Activated naive CD4-positive, alpha-beta T cell treated with anti-CD3 and anti-CD28 coated beads for 36 hours (primary cell): ENCODE results near the gene CARS2. TPM values are rescaled to one million over a fixed set of nuclear protein-coding genes. Genes with fewer than 3 reads are reported as not detected.

Experiments used
- CTCF ChIA-PET: fragments of 350-600 bp; sonication (Branson Sonifier 250); formaldehyde crosslinking; loops from one replicate; lab custom pipeline; 2021; ENCODE audit warnings: antibody characterized with exemption; lab: Charles Lee
- DNase-seq: peaks from one replicate; pipeline ENCODE4 v3.0.0-alpha.2; 2020
- H3K27ac Mint-ChIP-seq: one replicate; pipeline ENCODE4 v1.8.0; 2021; ENCODE audit warnings: mild to moderate bottlenecking, mixed read lengths
- H3K27me3 Mint-ChIP-seq: one replicate; pipeline ENCODE4 v1.8.0; 2021; ENCODE audit warnings: low read depth, mixed read lengths
- H3K36me3 Mint-ChIP-seq: one replicate; pipeline ENCODE4 v1.8.0; 2021; ENCODE audit warnings: low read depth, mixed read lengths
- H3K4me1 Mint-ChIP-seq: one replicate; pipeline ENCODE4 v1.8.0; 2021; ENCODE audit warnings: low read depth, mixed read lengths
- H3K4me3 Mint-ChIP-seq: one replicate; pipeline ENCODE4 v1.8.0; 2021; ENCODE audit warnings: mild to moderate bottlenecking, moderate library complexity, mixed read lengths
- H3K9me3 Mint-ChIP-seq: one replicate; pipeline ENCODE4 v1.8.0; 2021; ENCODE audit warnings: mixed read lengths
- intact Hi-C: fragments of 100-400 bp; cut with micrococcal nuclease; formaldehyde crosslinking; loops from one replicate; pipeline ENCODE4 v1.15.1; 2023
- total RNA-seq, 2 experiments: library from RNA; stranded (reverse); gene quantifications; one replicate each; pipeline ENCODE4 v1.2.3, GENCODE V29; 2021

The CARS2 gene
- total RNA-seq, 2 experiments from 2014 or later: 42.4 to 44.2 TPM

DNA sequence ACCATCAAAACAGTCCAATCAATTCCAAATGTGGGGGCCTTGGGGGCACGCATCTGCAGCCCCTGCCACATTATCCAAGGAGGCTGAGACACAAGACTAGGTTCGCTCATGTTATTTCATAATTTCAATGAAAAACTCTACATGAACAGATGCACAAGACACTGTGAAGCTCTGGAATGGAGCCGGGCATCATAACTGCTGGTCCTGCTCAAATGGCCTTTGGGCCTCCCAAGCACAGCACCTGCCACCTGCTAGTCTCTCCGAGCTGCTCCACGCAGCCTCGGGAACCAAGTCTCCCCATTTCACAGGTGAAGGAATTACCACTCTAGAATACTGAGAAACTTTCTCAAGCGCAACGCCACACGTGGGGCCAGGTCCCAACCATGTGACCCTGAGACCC lies 16.9 kb downstream of the CARS2 start:
- Mint-ChIP-seq H3K27ac (no peak overlapping the region), H3K4me3 (no peak overlapping the region), H3K9me3 (no peaks in the 10 kb centered on the region), H3K27me3 (no peaks in the 10 kb centered on the region), H3K36me3 (peaks cover 23% of the 10 kb centered on the region), H3K4me1 (no peaks in the 10 kb centered on the region)
- CTCF ChIA-PET: no interaction called here
- intact Hi-C loops: no loop called here
- DNase-seq: no peak

DNA sequence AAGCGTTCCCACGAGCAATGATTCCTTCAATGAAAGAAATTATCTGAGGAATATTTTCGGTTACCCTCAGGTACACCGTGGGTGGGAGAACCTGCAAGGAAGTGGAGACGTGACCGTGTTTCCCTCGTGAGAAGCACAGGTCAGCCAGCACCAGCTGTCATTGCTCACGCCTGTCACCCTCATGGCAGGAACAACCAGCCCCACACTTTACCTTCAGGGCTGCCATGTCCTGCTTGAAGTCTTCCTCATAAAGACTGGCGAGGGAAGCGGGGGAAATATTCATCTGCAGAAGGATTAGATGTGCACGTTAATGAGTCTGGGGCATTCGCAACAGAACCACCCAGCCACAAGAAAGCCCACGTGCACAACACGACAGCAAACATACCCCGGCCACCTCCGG lies 18.2 kb downstream of the CARS2 start:
- no peak for DNase-seq
- CTCF ChIA-PET: interaction anchor here (0.7 kb wide), 1 partner anchor 18 kb away, joined by 5 read pairs; no protein-coding TSS in a partner anchor
- Mint-ChIP-seq H3K27ac (no peak overlapping the region), H3K9me3 (no peaks in the 10 kb centered on the region), H3K27me3 (no peaks in the 10 kb centered on the region), H3K4me1 (no peaks in the 10 kb centered on the region), H3K4me3 (no peak overlapping the region), H3K36me3 (peaks cover 19% of the 10 kb centered on the region)
- intact Hi-C loops: no loop called here

DNA sequence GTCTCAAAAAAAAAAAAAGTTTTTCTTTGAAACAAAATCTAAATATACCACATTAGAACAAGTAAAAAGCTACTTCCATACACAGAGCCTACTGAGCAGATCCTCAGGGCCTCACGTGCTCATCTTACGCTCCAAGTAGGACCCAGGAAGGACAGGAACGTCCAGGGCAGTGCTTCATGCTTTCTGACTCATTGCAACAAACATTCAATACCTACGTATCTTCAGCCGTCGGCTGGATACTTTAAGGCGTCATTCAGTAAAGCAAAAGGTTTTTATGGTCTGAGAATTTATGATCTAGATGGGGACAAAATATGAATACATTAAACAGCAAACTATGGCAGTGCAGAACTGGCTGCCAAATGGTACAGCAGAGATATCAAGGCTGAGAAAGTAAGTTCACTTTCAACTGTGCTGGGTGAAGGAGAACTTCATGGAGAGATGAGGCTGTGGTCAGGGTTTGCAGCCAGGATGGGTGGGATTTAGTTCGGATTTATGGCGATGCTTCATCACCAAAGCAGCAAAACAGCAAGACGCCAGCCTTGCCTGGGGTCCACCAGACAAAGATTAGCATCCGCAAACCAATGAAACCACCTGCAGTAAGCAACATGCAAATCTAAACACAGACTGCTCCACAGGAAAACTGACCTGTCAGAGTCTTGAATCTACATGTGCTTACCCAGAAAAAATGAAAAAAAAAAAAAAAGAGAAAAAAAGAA lies 20.5 kb downstream of the CARS2 start:
- Mint-ChIP-seq H3K36me3 (peaks cover 25% of the 10 kb centered on the region), H3K4me1 (no peaks in the 10 kb centered on the region), H3K4me3 (no peak overlapping the region), H3K27me3 (no peaks in the 10 kb centered on the region), H3K9me3 (no peaks in the 10 kb centered on the region), H3K27ac (no peak overlapping the region)
- DNase-seq: no peak
- CTCF ChIA-PET: interaction anchor here (0.6 kb wide), 1 partner anchor 843 kb away, joined by 3 read pairs; no protein-coding TSS in a partner anchor
- intact Hi-C loops: no loop called here

DNA sequence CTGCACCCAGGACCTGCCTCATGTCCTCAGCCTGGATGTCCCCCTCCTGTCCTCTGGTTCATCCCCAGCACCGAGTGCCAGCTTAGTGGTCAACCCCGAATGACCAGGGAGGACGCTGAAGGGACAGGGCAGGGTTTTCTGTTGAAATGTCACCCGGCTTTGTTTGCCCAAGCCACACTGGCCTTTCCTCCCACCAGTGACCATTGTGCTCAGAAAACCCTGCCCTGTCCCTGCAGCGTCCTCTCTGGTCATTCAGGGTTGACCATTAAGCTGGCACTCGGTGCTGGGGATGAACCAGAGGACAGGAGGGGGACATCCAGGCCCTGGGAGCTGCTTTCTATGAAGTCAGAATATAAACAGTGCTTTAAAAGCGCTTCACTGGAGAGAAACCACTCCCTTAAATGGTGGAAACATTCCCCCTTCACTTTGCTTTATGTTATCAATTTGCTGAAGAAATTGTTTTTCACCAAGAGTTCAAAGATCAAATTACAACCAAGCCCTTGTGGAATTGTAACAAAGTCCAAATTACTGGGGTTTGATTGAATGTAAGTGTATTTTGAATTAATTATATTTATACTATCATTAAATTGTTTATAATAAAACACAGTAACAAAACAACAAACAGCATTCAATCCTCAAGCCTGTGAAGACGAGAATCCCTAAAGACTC lies 21.4 kb downstream of the CARS2 start:
- Mint-ChIP-seq H3K4me1 (no peaks in the 10 kb centered on the region), H3K9me3 (no peaks in the 10 kb centered on the region), H3K4me3 (no peak overlapping the region), H3K36me3 (peaks cover 27% of the 10 kb centered on the region), H3K27ac (no peak overlapping the region), H3K27me3 (no peaks in the 10 kb centered on the region)
- CTCF ChIA-PET: interaction anchor here (1.1 kb wide), 1 partner anchor 32 kb away, joined by 4 read pairs; no protein-coding TSS in a partner anchor
- intact Hi-C loops: no loop called here
- DNase-seq: no peak

DNA sequence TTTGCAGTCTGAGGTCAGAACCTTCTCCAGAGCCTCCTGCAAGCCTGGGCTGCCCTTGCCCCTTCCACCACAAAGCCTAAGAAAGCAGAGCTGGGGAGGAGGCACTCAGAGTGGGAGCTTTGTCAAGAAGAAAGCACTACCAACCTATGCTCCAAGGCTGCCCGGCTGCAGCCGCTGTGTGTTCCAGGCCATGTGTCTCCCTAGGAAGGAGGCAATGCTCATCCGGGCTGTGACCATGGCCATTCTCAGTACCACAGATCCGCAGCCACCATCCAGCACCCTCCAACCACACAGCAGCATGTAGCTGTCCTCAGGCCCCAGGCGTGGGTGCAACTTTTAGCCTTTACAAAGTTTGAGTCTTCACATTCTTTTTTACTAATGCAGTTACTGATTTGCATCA lies 22.0 kb downstream of the CARS2 start:
- intact Hi-C loops: loop anchor here (1.0 kb wide), 2 partner anchors 32 to 135 kb away; no protein-coding TSS in a partner anchor
- Mint-ChIP-seq H3K27ac (no peak overlapping the region), H3K36me3 (peaks cover 32% of the 10 kb centered on the region)

DNA sequence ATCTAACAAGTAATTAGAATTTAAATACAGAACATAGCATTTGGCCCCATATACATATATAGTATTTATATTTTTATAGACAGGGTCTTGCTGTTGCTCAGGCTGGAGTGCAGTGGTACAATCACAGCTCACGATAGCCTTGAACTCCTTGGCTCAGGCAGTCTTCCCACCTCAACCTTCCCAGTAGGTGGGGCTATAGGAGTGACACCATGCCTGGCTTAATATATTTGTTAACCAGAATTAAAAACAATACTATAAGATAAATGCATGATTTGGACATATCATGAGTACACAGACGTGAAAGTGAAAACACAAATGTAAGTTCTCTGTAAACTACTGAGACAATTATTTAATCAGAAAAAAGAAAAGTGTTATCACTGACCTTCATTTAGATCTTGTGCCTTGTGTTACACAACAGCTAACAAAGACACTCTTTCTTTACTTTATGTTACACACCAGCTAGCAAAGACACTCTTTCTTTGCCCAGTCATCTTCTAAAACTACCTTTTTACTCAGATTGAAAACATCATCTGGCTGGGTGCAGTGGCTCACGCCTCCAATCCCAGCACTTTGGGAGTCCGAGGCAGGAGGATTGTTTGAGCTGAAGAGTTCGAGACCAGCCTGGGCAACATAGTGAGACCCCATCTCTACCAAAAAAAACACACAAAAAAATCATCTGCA lies 22.6 kb downstream of the CARS2 start:
- Mint-ChIP-seq H3K9me3 (no peaks in the 10 kb centered on the region), H3K27ac (no peak overlapping the region), H3K27me3 (no peaks in the 10 kb centered on the region), H3K4me1 (no peaks in the 10 kb centered on the region), H3K36me3 (peaks cover 36% of the 10 kb centered on the region), H3K4me3 (no peak overlapping the region)
- intact Hi-C loops: loop anchor here (1.0 kb wide), 2 partner anchors 33 to 136 kb away; no protein-coding TSS in a partner anchor
- DNase-seq: peak; percentile 49
- CTCF ChIA-PET: interaction anchor here (0.7 to 3.4 kb wide), 6 partner anchors 20 to 137 kb away, joined by 3 to 15 read pairs (median 4); no protein-coding TSS in a partner anchor

More for the DNA sequence above, 22.0 kb downstream of the CARS2 start:
- Mint-ChIP-seq H3K27me3 (no peaks in the 10 kb centered on the region), H3K9me3 (no peaks in the 10 kb centered on the region), H3K4me1 (no peaks in the 10 kb centered on the region), H3K4me3 (no peak overlapping the region)
- CTCF ChIA-PET: interaction anchor here (1.1 to 3.4 kb wide), 4 partner anchors 33 to 136 kb away, joined by 4 to 15 read pairs (median 5); no protein-coding TSS in a partner anchor
- DNase-seq: no peak

DNA sequence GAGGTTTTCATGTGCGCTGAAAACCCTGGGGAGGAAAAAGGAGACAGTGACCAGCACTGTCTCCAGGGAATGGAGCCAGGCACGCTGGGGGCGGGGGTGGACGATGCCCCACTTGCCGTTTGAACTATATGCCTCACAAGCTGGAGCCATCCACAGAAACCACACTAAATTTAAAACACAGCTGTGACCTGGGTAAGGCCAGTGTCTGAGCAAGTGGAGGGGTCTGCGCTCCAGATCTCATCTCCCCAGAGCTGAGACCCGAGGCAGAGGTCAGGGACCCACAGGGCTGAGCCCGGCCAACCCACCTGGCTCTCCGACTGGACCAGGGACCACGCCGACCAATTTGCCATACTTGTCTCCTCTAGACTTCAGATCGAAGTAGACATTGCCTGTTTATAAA lies 23.2 kb downstream of the CARS2 start:
- H3K36me3 Mint-ChIP-seq: peaks cover 39% of the 10 kb centered on the region

DNA sequence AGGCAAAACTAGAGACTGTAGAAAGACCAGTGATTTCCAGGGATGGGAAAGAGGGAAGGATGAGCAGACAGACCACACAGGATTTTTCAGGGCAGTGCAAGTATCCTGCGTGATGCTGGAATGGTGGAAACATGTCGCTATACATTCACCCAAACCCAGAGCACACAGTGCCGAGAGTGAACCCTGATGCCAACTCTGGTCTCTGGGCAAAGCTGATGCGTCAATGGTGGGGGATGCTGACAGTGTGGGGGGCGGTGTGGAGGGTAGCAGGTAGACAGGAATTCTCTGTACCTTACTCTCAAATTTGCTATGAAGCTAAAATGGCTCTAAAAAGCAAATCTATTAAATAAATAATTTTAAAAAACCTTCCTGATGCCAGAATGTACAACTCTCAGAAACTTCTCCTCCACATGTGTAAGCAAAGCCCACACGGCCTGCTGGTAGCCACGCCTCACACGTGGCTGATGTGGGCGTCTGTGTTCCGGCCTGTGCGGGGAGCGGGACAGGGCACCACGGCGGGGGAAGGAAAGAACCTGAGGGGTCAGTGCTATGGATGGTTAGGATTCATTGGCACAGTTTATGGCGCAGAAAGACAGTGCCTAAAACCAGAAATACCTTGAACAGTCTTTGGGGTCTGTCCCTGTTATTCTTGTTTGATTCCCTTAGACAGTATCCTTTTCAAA lies 23.9 kb downstream of the CARS2 start:
- intact Hi-C loops: no loop called here
- no peaks in the 10 kb centered on the region for H3K4me1 Mint-ChIP-seq
- no peaks in the 10 kb centered on the region for H3K27me3 Mint-ChIP-seq
- H3K36me3 Mint-ChIP-seq: peaks cover 36% of the 10 kb centered on the region
- no peak for DNase-seq
- no peaks in the 10 kb centered on the region for H3K9me3 Mint-ChIP-seq
- H3K27ac Mint-ChIP-seq: no peak overlapping the region
- CTCF ChIA-PET: interaction anchor here (0.6 to 3.4 kb wide), 5 partner anchors 10 to 368 kb away, joined by 3 to 15 read pairs (median 4); no protein-coding TSS in a partner anchor
- no peak overlapping the region for H3K4me3 Mint-ChIP-seq

More for the DNA sequence above, 23.2 kb downstream of the CARS2 start:
- intact Hi-C loops: loop anchor here (1.0 kb wide), 2 partner anchors 34 to 137 kb away; no protein-coding TSS in a partner anchor
- Mint-ChIP-seq H3K27me3 (no peaks in the 10 kb centered on the region), H3K4me3 (no peak overlapping the region), H3K27ac (no peak overlapping the region), H3K4me1 (no peaks in the 10 kb centered on the region), H3K9me3 (no peaks in the 10 kb centered on the region)
- CTCF ChIA-PET: interaction anchor here (0.7 to 3.4 kb wide), 5 partner anchors 21 to 137 kb away, joined by 3 to 15 read pairs (median 4); no protein-coding TSS in a partner anchor
- no peak for DNase-seq

DNA sequence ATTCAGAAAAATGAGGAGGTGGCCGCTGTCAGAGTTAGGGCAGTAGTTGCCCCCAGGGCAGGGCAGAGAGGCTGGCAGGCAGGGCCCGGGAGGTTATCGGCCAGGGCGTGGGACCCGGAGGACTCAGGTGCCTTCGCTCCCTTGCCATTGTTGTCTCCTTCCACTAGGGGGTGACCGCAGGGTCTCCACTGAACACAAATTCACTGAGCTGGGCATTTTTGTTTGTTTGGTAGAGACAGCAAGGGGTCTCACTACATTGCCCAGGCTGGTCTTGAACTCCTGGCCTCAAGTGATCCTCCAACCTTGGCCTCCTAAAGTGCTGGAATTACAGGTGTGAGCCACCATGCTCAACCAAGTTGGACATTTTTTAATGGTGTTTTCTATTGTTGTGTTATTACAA lies 25.1 kb downstream of the CARS2 start:
- H3K36me3 Mint-ChIP-seq: peaks cover 44% of the 10 kb centered on the region
- CTCF ChIA-PET: interaction anchor here (1.4 to 3.4 kb wide), 2 partner anchors 14 to 137 kb away, joined by 4 to 15 read pairs; no protein-coding TSS in a partner anchor
- intact Hi-C loops: no loop called here
- no peaks in the 10 kb centered on the region for H3K4me1 Mint-ChIP-seq
- no peaks in the 10 kb centered on the region for H3K27me3 Mint-ChIP-seq
- DNase-seq: peak; percentile 8
- no peak overlapping the region for H3K4me3 Mint-ChIP-seq
- no peaks in the 10 kb centered on the region for H3K9me3 Mint-ChIP-seq
- H3K27ac Mint-ChIP-seq: no peak overlapping the region

DNA sequence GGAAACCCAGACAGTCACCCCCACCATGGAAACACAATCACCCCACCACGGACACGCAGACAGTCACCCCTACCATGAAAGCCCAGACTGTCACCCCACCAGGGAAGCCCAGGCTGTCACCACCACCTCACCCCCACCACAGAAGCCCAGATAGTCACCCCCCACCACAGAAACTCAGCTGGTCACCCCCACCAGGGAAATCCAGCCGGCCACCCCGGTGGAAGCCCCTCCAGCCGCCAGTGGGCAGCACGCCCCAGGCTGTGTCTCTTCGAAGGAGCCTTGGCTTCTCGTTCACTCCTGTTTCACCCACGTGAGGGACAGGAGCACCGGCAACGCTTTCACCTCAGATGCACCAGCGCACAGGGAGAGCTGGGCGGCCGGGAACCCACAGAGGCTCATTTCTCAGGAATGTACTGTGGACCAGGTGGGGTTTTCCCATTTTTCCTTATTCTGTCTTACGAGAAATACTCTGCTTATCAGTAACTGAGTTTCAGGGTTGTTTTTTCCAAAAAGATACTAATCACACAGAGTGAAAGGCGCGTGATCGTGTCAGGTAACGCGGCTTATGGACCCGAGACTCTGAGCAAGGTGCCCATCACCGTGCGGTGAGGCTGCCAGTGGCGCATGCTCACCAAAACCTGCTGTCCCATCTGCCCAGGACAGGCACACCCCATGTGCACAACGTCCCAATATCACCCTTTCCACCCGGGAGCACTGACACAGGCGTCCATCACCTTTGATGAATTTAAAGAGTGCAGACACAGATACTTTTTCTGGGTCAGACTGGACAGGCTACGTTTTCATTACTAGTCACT lies 28.0 kb downstream of the CARS2 start:
- no peak for DNase-seq
- H3K9me3 Mint-ChIP-seq: peaks cover 2% of the 10 kb centered on the region
- H3K4me3 Mint-ChIP-seq: no peak overlapping the region
- H3K36me3 Mint-ChIP-seq: peaks cover 55% of the 10 kb centered on the region
- no peak overlapping the region for H3K27ac Mint-ChIP-seq
- intact Hi-C loops: no loop called here
- H3K27me3 Mint-ChIP-seq: no peaks in the 10 kb centered on the region
- CTCF ChIA-PET: no interaction called here
- peaks cover 13% of the 10 kb centered on the region for H3K4me1 Mint-ChIP-seq
